ENCODE data around the gene SEMA5A. TPM values are rescaled to one million over a fixed set of nuclear protein-coding genes. Genes with fewer than 3 reads are reported as not detected.

SEMA5A gene
- total RNA-seq, 6 experiments from 2014 or later = 3.1 to 12.6 (median 5.7) TPM

DNA sequence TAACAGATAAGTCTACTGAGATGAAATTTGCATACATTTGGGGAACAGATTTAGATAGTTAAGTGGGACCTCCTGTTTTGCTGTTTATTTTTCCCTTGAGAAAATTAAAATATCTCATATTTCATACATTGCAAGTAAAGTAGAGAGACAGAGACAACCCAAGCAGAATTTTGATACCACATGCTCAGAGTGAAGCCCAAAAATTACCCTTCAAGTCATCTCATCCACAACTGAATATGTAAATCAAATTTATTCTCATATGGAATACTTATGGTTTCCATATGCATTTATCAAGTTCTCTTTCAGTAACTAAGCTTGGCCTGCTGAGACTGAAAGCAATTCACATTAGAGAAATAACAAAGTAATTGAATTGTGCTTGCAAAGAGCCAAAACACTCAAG is 474.4 kb downstream of the SEMA5A start:
- no peak overlapping the region for H3K4me3 ChIP-seq
- no peak for DNase-seq
- no peak for ATAC-seq
- H3K9me3 ChIP-seq = no peaks in the 10 kb centered on the region
- intact Hi-C loops (cut with DNase I) = no loop called here
- H3K4me1 ChIP-seq = no peaks in the 10 kb centered on the region
- H3K27me3 ChIP-seq = no peaks in the 10 kb centered on the region
- no peaks in the 10 kb centered on the region for H3K36me3 ChIP-seq
- no peak overlapping the region for H3K27ac ChIP-seq
- TF ChIP-seq, protein P1, sequence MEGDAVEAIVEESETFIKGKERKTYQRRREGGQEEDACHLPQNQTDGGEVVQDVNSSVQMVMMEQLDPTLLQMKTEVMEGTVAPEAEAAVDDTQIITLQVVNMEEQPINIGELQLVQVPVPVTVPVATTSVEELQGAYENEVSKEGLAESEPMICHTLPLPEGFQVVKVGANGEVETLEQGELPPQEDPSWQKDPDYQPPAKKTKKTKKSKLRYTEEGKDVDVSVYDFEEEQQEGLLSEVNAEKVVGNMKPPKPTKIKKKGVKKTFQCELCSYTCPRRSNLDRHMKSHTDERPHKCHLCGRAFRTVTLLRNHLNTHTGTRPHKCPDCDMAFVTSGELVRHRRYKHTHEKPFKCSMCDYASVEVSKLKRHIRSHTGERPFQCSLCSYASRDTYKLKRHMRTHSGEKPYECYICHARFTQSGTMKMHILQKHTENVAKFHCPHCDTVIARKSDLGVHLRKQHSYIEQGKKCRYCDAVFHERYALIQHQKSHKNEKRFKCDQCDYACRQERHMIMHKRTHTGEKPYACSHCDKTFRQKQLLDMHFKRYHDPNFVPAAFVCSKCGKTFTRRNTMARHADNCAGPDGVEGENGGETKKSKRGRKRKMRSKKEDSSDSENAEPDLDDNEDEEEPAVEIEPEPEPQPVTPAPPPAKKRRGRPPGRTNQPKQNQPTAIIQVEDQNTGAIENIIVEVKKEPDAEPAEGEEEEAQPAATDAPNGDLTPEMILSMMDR (IDR thresholded peaks at IDR 0.05) = no peak
- no peak for TF ChIP-seq POLR2A (IDR thresholded peaks at IDR 0.05)

DNA sequence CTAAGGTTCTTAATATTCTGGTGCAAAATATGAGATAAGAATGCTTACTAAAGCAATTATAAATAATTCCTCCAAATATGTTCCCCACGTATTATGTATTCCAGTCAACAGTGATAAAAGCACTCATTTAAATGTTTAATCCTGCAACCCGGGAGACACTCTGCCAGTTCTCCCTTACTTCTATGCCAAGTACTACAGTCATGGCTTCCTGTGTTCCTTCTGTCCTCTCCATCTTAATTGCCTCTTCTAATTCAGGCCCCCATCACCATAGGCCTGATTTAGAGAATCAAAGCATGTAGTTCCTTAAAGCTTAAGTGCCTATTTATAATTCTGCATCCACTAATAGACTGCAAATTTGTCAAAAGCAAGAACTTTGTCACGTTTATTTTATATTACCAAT is 474.8 kb downstream of the SEMA5A start:
- no peak for DNase-seq
- Histone ChIP-seq H3K9me3 (no peaks in the 10 kb centered on the region), H3K4me1 (no peaks in the 10 kb centered on the region), H3K27me3 (no peaks in the 10 kb centered on the region), H3K4me3 (no peak overlapping the region), H3K27ac (no peak overlapping the region), H3K36me3 (no peaks in the 10 kb centered on the region)
- intact Hi-C loops (cut with DNase I) = no loop called here
- no peak for TF ChIP-seq POLR2A (IDR thresholded peaks at IDR 0.05)
- TF ChIP-seq, protein P1 (IDR thresholded peaks at IDR 0.05) = no peak
- no peak for ATAC-seq
- 41% methylated on average over 3 of the region's 3 CpGs for WGBS (ENCODE audit: insufficient coverage, low coverage, low lambda C conversion rate, missing lambda C conversion rate)

DNA sequence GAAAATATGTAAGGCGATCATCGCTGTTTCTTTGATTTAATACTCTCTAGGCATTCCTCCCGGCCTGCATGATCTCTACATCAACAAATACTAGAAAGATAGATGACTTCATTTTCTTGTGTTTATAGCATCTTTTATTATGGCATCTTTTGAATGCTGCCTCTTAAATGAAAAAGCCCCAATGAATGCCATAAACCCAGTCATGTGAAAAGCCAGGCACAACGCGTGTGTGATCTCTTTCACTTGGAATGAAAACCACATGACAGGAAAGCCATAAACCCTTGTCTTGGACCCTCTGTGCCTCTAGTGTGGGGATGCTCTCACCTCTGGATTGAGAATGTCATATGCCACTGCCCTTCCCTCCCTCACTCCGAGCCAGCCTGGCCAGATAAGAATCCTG is 476.2 kb downstream of the SEMA5A start:
- H3K36me3 ChIP-seq = no peaks in the 10 kb centered on the region
- H3K9me3 ChIP-seq = no peaks in the 10 kb centered on the region
- H3K4me1 ChIP-seq = no peaks in the 10 kb centered on the region
- H3K4me3 ChIP-seq = no peak overlapping the region
- intact Hi-C loops (cut with DNase I) = no loop called here
- ATAC-seq (no peak), DNase-seq (no peak)
- 90% methylated on average over 5 of the region's 6 CpGs for WGBS (ENCODE audit: insufficient coverage, low coverage, low lambda C conversion rate, missing lambda C conversion rate)
- no peaks in the 10 kb centered on the region for H3K27me3 ChIP-seq
- no peak for TF ChIP-seq POLR2A (IDR thresholded peaks at IDR 0.05)
- TF ChIP-seq, protein P1 (IDR thresholded peaks at IDR 0.05) = no peak
- H3K27ac ChIP-seq = no peak overlapping the region

DNA sequence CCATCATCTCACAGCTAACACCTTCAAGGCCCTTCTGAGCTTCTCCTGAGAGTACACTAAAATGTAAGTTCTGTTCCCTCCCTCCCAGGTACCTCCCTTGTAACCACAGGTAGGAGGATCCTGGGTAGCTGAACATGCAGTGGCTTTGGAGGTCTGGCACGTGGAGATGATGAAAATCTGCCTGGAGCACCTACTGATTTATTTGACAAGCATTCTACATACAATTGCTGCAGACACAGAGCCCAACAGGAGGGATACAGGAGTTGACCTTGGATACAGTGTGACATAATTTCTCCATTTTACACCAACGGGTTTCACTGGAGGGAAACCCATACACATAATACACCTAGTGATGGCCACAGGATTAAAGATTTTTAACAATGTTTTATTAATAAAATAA is 478.7 kb downstream of the SEMA5A start:
- no peaks in the 10 kb centered on the region for H3K27me3 ChIP-seq
- no peak for DNase-seq
- intact Hi-C loops (cut with DNase I) = no loop called here
- no peak overlapping the region for H3K27ac ChIP-seq
- no peak overlapping the region for H3K4me3 ChIP-seq
- WGBS (ENCODE audit: insufficient coverage, low coverage, low lambda C conversion rate, missing lambda C conversion rate) = 71% methylated on average over 2 of the region's 2 CpGs
- TF ChIP-seq, protein P1 (IDR thresholded peaks at IDR 0.05) = no peak
- no peak for TF ChIP-seq POLR2A (IDR thresholded peaks at IDR 0.05)
- H3K4me1 ChIP-seq = no peaks in the 10 kb centered on the region
- no peaks in the 10 kb centered on the region for H3K9me3 ChIP-seq
- H3K36me3 ChIP-seq = no peaks in the 10 kb centered on the region
- ATAC-seq = no peak

DNA sequence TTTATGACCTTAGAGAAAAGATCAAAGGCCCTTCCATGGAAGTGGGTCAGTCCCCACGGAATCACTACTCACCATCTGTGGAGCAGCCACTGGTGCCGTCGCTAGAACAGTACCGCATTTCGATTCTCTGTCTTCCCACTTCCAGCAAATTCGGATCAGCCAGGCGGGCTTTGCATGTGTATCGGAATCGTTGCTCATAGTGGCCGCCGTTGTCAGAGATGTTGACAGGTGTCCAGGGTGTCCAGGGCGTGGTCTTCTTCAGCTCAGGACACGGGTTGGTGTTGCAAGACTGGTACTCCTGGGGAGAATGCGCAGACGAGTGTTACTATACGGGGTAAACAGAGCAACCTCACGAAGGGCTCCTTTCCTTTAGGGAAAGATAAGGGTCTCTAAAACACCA is 479.5 kb downstream of the SEMA5A start:
- intact Hi-C loops (cut with DNase I) = no loop called here
- ATAC-seq = no peak
- H3K9me3 ChIP-seq = no peaks in the 10 kb centered on the region
- WGBS (ENCODE audit: insufficient coverage, low coverage, low lambda C conversion rate, missing lambda C conversion rate) = 93% methylated on average over 15 of the region's 17 CpGs
- no peaks in the 10 kb centered on the region for H3K36me3 ChIP-seq
- TF ChIP-seq, protein P1 (IDR thresholded peaks at IDR 0.05) = no peak
- TF ChIP-seq POLR2A (IDR thresholded peaks at IDR 0.05) = no peak
- no peak overlapping the region for H3K27ac ChIP-seq
- H3K4me1 ChIP-seq = no peaks in the 10 kb centered on the region
- H3K27me3 ChIP-seq = no peaks in the 10 kb centered on the region
- DNase-seq = no peak
- H3K4me3 ChIP-seq = no peak overlapping the region
